ENCODE data around the gene NPC2.

The NPC2 gene

GRCh38 chr14:74503938-74504335 is 10.8 kb upstream of the NPC2 start:
- in situ Hi-C loops (cut with HindIII; ENCODE audit: low sequenced_read_pairs), result no loop called here

GRCh38 chr14:74503291-74503937 is 10.3 kb upstream of the NPC2 start:
- in situ Hi-C loops (cut with HindIII; ENCODE audit: low sequenced_read_pairs), result no loop called here

GRCh38 chr14:74502236-74503019 is 9.3 kb upstream of the NPC2 start:
- in situ Hi-C loops (cut with HindIII; ENCODE audit: low sequenced_read_pairs), result no loop called here

- in situ Hi-C loops (cut with HindIII; ENCODE audit: low sequenced_read_pairs), result no loop called here
Observed at GRCh38 chr14:74501691-74502090, 8.6 kb upstream of the NPC2 start.

GRCh38 chr14:74501135-74501614 is 8.1 kb upstream of the NPC2 start:
- in situ Hi-C loops (cut with HindIII; ENCODE audit: low sequenced_read_pairs), result no loop called here

GRCh38 chr14:74500417-74501134 is 7.5 kb upstream of the NPC2 start:
- in situ Hi-C loops (cut with HindIII; ENCODE audit: low sequenced_read_pairs), result no loop called here

- in situ Hi-C loops (cut with HindIII; ENCODE audit: low sequenced_read_pairs), result no loop called here
Observed at GRCh38 chr14:74495356-74495755, 2.3 kb upstream of the NPC2 start.

- in situ Hi-C loops (cut with HindIII; ENCODE audit: low sequenced_read_pairs), result no loop called here
Observed at GRCh38 chr14:74493343-74494261, 497 bp upstream of the NPC2 start, which contains the start of gene ISCA2. Gene ISCA2 (plus strand): TSS chr14:74493765. CDS start chr14:74493775, 10 bp downstream.

- in situ Hi-C loops (cut with HindIII; ENCODE audit: low sequenced_read_pairs), result no loop called here
Observed at GRCh38 chr14:74491956-74492775, 939 bp downstream of the NPC2 start.

- in situ Hi-C loops (cut with HindIII; ENCODE audit: low sequenced_read_pairs), result no loop called here
Observed at GRCh38 chr14:74490486-74490885, 2.6 kb downstream of the NPC2 start.

- in situ Hi-C loops (cut with HindIII; ENCODE audit: low sequenced_read_pairs), result loop anchor here (5.0 to 10.0 kb wide), 2 partner anchors 73 to 134 kb away; no protein-coding TSS in a partner anchor
Observed at GRCh38 chr14:74488786-74489397, 4.2 kb downstream of the NPC2 start.

GRCh38 chr14:74486164-74486563 is 6.9 kb downstream of the NPC2 start:
- in situ Hi-C loops (cut with HindIII; ENCODE audit: low sequenced_read_pairs), result loop anchor here (5.0 to 10.0 kb wide), 2 partner anchors 76 to 131 kb away; no protein-coding TSS in a partner anchor

- in situ Hi-C loops (cut with HindIII; ENCODE audit: low sequenced_read_pairs), result loop anchor here (10.0 kb wide), 1 partner anchor 129 kb away; no protein-coding TSS in a partner anchor
Observed at GRCh38 chr14:74483321-74483720, 9.8 kb downstream of the NPC2 start.

GRCh38 chr14:74482571-74482970 is 10.5 kb downstream of the NPC2 start:
- in situ Hi-C loops (cut with HindIII; ENCODE audit: low sequenced_read_pairs), result loop anchor here (10.0 kb wide), 1 partner anchor 128 kb away; no protein-coding TSS in a partner anchor

- in situ Hi-C loops (cut with HindIII; ENCODE audit: low sequenced_read_pairs), result loop anchor here (10.0 kb wide), 1 partner anchor 125 kb away; no protein-coding TSS in a partner anchor
Observed at GRCh38 chr14:74480046-74480445, 13.1 kb downstream of the NPC2 start.

- in situ Hi-C loops (cut with HindIII; ENCODE audit: low sequenced_read_pairs), result no loop called here
Observed at GRCh38 chr14:74478996-74479635, 14.0 kb downstream of the NPC2 start.

GRCh38 chr14:74476607-74477006 is 16.5 kb downstream of the NPC2 start:
- in situ Hi-C loops (cut with HindIII; ENCODE audit: low sequenced_read_pairs), result no loop called here

- in situ Hi-C loops (cut with HindIII; ENCODE audit: low sequenced_read_pairs), result no loop called here
Observed at GRCh38 chr14:74476107-74476506, 17.0 kb downstream of the NPC2 start.
